Hematopoietic multipotent progenitor cell treated with erythropoietin and hydrocortisone succinate and interleukin-3 and kit ligand, for 4 days (in vitro differentiated cells): Measurements from ENCODE around the gene UAP1L1.

Experiments
- DNase-seq: peaks from one replicate; pipeline ENCODE4 v3.0.0-alpha.2; 2015

UAP1L1 gene

DNA sequence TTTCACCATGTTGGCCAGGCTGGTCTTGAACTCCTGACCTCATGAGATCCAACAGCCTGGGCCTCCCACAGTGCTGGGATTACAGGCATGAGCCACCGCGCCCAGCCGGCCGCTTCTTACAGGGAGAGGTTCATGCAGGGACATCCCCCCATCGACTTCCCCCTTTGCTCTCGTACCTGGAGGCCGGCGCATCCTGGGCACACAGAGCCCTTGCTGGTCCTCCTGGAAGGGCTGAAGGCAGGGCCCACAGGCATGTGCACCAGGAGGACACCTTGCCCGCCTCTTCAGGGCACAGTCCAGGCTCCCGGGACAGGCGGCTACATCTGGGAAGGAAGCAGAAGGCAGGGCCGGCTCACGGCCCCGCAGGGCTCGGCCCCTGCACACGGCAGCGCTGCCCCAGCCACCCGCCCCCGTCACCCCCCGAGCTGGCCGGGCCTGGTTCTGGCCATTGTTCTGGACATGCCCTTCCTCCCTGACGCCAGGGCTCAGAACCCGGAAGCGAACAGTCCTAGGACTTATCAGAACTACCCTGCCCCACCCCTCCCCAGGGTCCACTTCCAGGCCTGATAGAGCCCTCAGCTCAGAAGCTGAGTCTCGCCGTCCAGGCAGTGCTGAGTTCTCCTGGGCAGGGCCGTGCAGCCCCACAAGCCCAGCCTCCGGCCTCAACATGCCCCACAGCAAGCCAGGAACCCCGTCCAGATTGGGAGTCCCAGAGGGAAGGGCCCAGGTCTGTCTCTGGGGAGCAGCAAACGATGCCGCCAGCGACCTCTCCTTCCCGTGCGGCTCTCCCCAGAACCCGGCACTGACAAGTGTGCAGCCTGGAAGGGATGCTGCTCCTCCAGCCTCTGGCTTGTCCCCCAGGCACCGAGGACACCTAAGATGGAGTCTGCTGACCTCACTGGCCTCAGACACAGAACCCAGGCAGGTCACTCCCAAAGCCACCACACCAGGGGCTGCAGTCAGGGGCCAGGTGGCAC is 34.3 kb upstream of the UAP1L1 start:
- no peak for DNase-seq

DNA sequence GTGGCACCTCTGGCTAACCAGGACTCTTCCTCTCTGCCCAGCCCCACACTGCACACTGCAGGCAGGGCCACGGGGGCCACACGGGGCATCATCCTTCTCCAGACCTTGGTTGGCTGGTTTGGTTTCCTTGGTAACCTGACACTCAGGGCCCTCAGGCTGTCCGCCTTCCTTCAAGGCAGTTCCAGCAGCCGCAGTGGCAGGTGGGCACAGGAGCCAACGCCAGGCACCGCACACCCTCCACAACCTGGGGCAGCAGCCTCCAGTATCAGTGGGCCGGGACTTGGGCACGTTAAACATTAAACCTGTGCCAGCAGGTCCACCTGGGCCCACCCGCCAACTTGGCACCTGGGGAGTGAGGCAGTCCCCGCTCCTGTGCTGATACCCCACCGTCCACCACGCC is 33.3 kb upstream of the UAP1L1 start:
- DNase-seq = no peak

- DNase-seq = no peak
Measured at GRCh38 chr9:137044502-137045177, 32.7 kb upstream of the UAP1L1 start.

GRCh38 chr9:137045294-137046087 is 31.8 kb upstream of the UAP1L1 start:
- no peak for DNase-seq

DNA sequence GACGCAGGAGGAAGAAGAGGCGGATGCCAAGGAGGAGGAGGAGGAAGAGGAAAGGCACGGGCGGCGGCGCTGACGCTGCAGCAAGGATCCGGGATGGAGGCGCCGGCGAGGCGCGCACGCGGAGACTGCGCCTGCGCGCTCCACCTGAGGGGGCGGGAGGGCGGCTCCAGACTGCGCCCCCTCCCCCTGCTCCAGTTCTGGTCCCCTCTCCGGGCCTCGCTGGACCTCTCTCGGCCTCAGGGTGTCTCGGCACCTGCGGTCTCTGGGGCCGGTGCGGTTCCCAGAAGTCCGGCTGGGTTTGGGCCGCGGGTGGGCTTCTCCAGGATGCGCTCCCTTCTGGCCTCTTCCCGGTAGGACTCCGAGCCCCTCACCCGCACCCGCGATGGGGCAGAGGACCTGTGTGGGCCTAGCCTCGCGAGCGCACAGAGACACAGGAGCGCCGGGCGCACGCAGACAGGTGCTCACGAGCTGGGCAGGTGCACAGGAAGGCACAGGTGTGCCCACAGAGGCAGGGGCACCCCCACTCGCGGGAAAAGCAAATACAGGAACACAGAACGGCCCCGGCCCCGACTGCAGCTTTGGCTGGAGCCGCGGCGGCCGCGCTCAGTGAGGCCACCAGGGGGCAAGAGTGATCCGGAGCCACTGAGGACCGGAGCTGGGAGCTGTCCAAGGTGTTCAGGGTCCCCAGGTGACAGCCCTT is 31.1 kb upstream of the UAP1L1 start, which contains the start of gene NPDC1:
NPDC1 (minus strand) TSS at position 90 of the 700 bp plus-strand sequence. CDS start 188 bp downstream, outside the sequence.
- DNase-seq = peak; percentile 90

- peak; percentile 46 for DNase-seq
Measured at GRCh38 chr9:137048655-137049543, 28.4 kb upstream of the UAP1L1 start.

DNA sequence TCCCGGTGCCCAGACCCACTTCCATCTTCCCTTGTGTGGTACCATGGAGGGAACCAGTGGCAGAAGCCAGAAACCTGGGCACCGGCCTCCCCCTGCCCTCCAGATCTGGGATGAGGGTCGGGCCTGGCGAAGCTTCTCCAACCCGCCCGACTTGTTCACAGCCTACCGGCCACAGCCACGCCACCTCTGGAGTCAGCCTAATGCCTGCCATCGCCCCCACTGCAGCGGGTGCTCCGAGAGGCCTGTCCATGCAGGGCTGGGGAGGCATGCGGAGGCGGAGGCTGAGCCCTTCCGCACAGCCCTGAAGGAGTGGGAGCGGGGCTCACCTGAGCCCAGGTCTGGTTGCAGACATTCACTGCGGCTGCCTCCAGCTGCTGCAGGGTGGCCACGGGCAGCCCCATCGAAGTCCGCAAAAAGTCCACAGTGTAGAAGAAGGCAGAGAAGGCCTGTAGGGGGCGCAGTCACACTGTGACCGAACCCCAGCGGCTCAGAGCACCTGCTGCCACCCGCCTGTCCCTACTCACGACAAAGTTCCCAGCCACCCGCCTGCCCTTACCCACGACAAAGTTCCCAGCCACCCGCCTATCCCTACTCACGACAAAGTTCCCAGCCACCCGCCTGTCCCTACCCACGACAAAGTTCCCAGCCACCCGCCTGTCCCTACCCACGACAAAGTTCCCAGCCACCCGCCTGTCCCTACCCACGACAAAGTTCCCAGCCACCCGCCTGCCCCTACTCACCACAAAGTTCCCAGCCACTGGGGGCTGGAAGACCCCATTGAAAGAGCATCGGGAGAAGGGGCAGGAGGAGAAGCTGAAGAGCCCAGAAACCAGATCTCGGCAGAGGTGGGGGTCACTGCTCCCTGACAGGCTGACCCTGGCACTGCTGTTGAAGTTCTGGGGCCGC is 27.5 kb upstream of the UAP1L1 start:
- peak; percentile 84 for DNase-seq

- no peak for DNase-seq
Measured at GRCh38 chr9:137050570-137050969, 26.7 kb upstream of the UAP1L1 start.

DNA sequence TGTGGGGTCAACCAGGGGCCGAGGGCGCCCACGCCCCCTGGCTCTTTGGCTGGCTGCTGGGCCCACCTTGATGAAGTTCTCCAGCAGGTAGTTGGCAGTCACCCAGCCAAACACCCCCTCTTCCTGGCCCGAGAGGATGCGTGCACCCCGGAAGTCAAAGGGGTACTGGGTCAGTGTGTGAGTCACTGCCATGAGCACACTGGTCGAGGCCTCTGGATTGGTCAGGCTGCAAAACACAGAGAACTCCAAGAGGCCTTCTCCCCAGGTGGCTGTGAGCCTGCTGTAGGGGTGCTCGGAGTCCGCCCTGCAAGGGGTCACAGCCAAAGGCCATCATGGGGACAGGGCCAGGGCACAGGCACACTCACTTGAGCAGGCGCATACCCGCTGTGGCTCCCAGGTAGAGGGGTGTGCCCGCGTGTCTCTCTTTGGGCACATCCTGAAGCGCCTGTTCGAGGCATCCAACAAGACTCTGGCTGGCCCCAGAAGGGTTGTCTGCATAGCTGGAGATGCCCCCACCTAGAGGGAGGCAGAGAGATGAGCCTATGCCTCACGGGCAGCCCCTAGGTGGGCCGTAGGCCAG is 26.1 kb upstream of the UAP1L1 start:
- DNase-seq = no peak

- no peak for DNase-seq
Measured at GRCh38 chr9:137052293-137052692, 25.0 kb upstream of the UAP1L1 start.

DNA sequence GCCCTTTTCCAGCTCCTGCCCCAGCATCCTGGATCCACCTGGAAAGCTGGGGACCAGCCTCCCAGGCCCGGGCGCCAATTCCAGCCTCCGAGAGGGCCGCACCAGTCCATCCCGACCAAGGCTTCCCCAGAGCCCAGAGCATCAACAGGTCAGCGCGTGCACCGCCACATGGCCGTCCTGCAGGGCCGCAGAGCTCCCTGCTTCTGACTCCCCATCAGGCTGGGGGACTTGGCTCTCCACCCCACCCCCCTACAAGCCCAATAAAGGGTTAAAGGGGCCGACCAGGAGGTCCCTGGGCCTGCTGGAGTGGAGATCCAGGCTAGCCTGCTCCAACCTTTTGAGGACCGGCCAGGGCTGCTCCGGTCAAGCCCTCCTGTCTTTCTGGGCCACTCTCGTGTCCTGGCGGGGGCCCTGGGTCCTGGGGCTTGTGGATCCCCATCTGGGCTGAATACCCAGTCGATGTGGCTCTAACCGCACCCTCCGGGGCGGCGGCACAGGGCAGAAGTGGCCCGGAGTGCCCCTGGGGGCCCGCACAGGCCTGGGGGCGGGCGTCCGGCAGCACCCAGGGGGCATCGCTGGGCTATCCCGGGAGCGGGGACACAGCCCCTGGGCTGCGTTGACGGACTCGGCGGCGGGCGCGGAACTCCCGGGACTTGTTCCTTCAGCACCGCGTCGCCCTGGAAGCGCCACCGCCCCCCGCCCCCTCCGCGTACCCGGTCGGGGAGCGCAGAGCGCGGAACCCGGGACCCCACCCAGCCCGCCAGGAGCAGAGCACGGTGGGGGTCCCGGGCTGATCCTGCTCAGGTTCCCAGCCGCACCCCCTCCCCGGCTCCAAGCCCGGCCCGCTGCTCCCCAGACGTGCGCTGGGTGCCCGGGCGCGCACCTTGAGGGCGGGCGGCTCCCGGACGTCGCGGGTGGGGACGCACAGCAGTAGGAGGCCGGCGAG is 24.0 kb upstream of the UAP1L1 start:
- DNase-seq = no peak

GRCh38 chr9:137053944-137054931 is 23.1 kb upstream of the UAP1L1 start, which contains the start of gene ENTPD2:
Gene ENTPD2, minus strand, starts transcription at chr9:137054061. Its CDS starts 64 bp downstream, at chr9:137053997.
- no peak for DNase-seq

- no peak for DNase-seq
Measured at GRCh38 chr9:137054932-137055384, 22.4 kb upstream of the UAP1L1 start.

GRCh38 chr9:137055385-137056364 is 21.6 kb upstream of the UAP1L1 start:
- no peak for DNase-seq

GRCh38 chr9:137056739-137057415 is 20.4 kb upstream of the UAP1L1 start:
- DNase-seq = no peak
